GM23338 (cell line): ENCODE measurements around the gene CDK5RAP1. TPM values are rescaled to one million over a fixed set of nuclear protein-coding genes. Genes with fewer than 3 reads are reported as not detected.

Source experiments
- ATAC-seq: fragments of 200-7000 bp; cut with Tn5 transposase; 3 replicates; pipeline ENCODE4 v1.9.1; 2020
- DNase-seq: peaks from one replicate; pipeline ENCODE4 v3.0.0-alpha.2; 2015; ENCODE audit warnings: low spot score
- H2AFZ ChIP-seq: fragments of 200-600 bp; sonication (generic); 2 replicates; pipeline ENCODE4 v1.8.0; 2016; ENCODE audit warnings: antibody characterized with exemption, mild to moderate bottlenecking, moderate library complexity
- H3F3A ChIP-seq: fragments of 200-600 bp; sonication (generic); replicated peaks from 2 replicates; pipeline ENCODE4 v1.8.0; 2017; ENCODE audit warnings: antibody characterized with exemption, mixed run types, low read depth
- H3K27ac ChIP-seq: fragments of 200-600 bp; sonication (generic); 2 replicates; pipeline ENCODE4 v1.6.1; 2016; ENCODE audit warnings: low read depth
- H3K27me3 ChIP-seq: fragments of 200-600 bp; sonication (generic); 2 replicates; pipeline ENCODE4 v1.8.0; 2016; ENCODE audit warnings: mild to moderate bottlenecking, mixed run types, moderate library complexity; ENCODE audit not compliant: insufficient read depth
- H3K36me3 ChIP-seq: fragments of 200-600 bp; sonication (generic); 2 replicates; pipeline ENCODE4 v1.8.0; 2016; ENCODE audit warnings: mild to moderate bottlenecking; ENCODE audit not compliant: insufficient read depth
- H3K4me1 ChIP-seq: fragments of 200-600 bp; sonication (generic); 2 replicates; pipeline ENCODE4 v1.8.0; 2016; ENCODE audit warnings: mild to moderate bottlenecking, moderate library complexity; ENCODE audit not compliant: insufficient read depth
- H3K4me2 ChIP-seq: fragments of 200-600 bp; sonication (generic); 2 replicates; pipeline ENCODE4 v1.7.1; 2017; ENCODE audit warnings: mixed run types
- H3K4me3 ChIP-seq: fragments of 200-600 bp; sonication (generic); 2 replicates; pipeline ENCODE4 v1.6.1; 2016; ENCODE audit warnings: mixed run types
- H3K79me2 ChIP-seq: fragments of 200-600 bp; sonication (generic); replicated peaks from 2 replicates; pipeline ENCODE4 v1.8.0; 2017; ENCODE audit warnings: mild to moderate bottlenecking; ENCODE audit not compliant: insufficient read depth
- H3K9me2 ChIP-seq: fragments of 200-600 bp; sonication (generic); 2 replicates; pipeline ENCODE4 v1.8.0; 2017; ENCODE audit not compliant: insufficient read depth
- H4K20me1 ChIP-seq: fragments of 200-600 bp; sonication (generic); replicated peaks from 2 replicates; pipeline ENCODE4 v1.8.0; 2017; ENCODE audit warnings: mild to moderate bottlenecking; ENCODE audit not compliant: insufficient read depth
- H3K27ac Mint-ChIP-seq: 2 replicates; pipeline ENCODE4 v1.8.0; 2020; ENCODE audit warnings: inconsistent platforms, mild to moderate bottlenecking, moderate library complexity, mixed read lengths
- H3K27me3 Mint-ChIP-seq: 3 replicates; pipeline ENCODE4 v1.8.0; 2022; ENCODE audit warnings: low read depth, mild to moderate bottlenecking, moderate library complexity, mixed read lengths, inconsistent platforms; ENCODE audit not compliant: insufficient read depth, poor library complexity
- H3K36me3 Mint-ChIP-seq: 3 replicates; pipeline ENCODE4 v1.8.0; 2021; ENCODE audit warnings: low read depth, mild to moderate bottlenecking, inconsistent platforms, moderate library complexity, mixed read lengths
- H3K4me1 Mint-ChIP-seq: 3 replicates; pipeline ENCODE4 v1.8.0; 2020; ENCODE audit warnings: mild to moderate bottlenecking, inconsistent platforms, mixed read lengths
- H3K4me3 Mint-ChIP-seq: 3 replicates; pipeline ENCODE4 v1.8.0; 2021; ENCODE audit warnings: moderate library complexity, mild to moderate bottlenecking, inconsistent platforms, mixed read lengths
- H3K9me3 Mint-ChIP-seq: 3 replicates; pipeline ENCODE4 v1.8.0; 2020; ENCODE audit warnings: moderate library complexity, mild to moderate bottlenecking, inconsistent platforms, mixed read lengths
- CREB1 ChIP-seq: fragments of 250-450 bp; sonication (Bioruptor Pico); IDR thresholded peaks from 2 replicates; pipeline ENCODE4 v1.5.0; 2020; ENCODE audit warnings: low read depth, mild to moderate bottlenecking, moderate library complexity
- EZH2 ChIP-seq: fragments of 200-600 bp; sonication (generic); IDR thresholded peaks from one replicate; pipeline ENCODE4 v1.8.0; 2017; ENCODE audit warnings: antibody characterized with exemption, mild to moderate bottlenecking, low read depth; ENCODE audit not compliant: unreplicated experiment
- EZH2phosphoT487 ChIP-seq: fragments of 200-600 bp; sonication (generic); IDR thresholded peaks from one replicate; pipeline ENCODE4 v1.8.1; 2018; ENCODE audit warnings: antibody characterized with exemption; ENCODE audit not compliant: unreplicated experiment
- JUNB ChIP-seq: IDR thresholded peaks from one replicate; pipeline ENCODE4 v1.6.1; 2016; ENCODE audit warnings: antibody characterized with exemption; ENCODE audit not compliant: unreplicated experiment
- NANOG ChIP-seq: IDR thresholded peaks from 2 replicates; pipeline ENCODE4 v1.6.1; 2016; ENCODE audit warnings: antibody characterized with exemption, borderline replicate concordance
- POLR2AphosphoS5 ChIP-seq: IDR thresholded peaks from 2 replicates; pipeline ENCODE4 v1.6.1; 2016; ENCODE audit warnings: antibody characterized with exemption, low read depth
- ZNF114 ChIP-seq: fragments of 250-450 bp; sonication (Bioruptor Pico); IDR thresholded peaks from 2 replicates; pipeline ENCODE4 v1.5.0; 2020; ENCODE audit warnings: mild to moderate bottlenecking, moderate library complexity
- polyA plus RNA-seq: library from polyadenylated mRNA; unstranded; fragments of >200 nt; fragmentation: Nextera tagmentation; extraction: Ambion mirVana; gene quantifications from 2 replicates; pipeline ENCODE4 v1.2.1, GENCODE V29; 2016
- total RNA-seq: library from RNA; depleted of rRNA; stranded (reverse); fragments of >200 nt; shearing (Covaris generic); gene quantifications from 2 replicates; pipeline ENCODE4 v1.2.3, GENCODE V29; 2014
- TF ChIP-seq, protein P1 (sequence below): fragments of 250-450 bp; sonication (Bioruptor Pico); IDR thresholded peaks from 2 replicates; pipeline ENCODE4 v1.5.0; 2020; ENCODE audit warnings: mild to moderate bottlenecking, moderate library complexity
- TF ChIP-seq, protein P2 (sequence below): IDR thresholded peaks from one replicate; pipeline ENCODE4 v1.6.1; 2018; ENCODE audit warnings: antibody characterized with exemption; ENCODE audit not compliant: unreplicated experiment

The CDK5RAP1 gene
- total and polyA plus RNA-seq, 2 experiments from 2014 or later, result 33.8 to 38.1 TPM

DNA sequence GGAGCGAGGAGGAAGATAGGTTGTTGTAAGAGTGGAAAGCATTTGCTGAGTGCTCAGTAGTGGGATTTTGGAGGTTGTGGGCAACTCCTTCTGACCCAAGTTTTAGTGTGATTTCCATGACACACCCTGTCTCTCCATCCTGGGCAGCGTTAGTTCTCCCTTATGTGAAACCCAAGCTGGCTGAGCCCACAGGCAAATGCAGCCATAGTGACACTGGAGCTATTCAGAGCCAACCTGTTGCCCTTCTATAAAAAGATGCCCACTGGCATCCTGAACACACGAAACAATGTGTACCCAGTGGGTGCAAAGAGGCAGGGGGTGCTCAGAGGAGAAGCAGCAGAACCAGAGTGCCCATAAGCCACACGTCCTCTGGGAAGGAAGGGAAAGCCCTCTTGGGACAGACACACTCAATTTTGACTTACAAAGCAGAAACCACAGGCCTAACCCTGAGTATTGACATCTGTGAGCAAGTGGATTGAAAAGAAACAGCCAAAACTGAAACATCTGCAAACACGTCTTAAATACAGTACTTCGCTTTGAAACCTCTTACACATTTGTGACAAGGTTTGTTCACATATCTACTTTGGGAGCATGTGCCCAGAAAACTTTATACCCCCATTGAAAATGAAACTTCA lies 63.7 kb downstream of the CDK5RAP1 start:
- no peak overlapping the region for H3K27ac ChIP-seq
- Mint-ChIP-seq H3K27me3 (peaks cover 9% of the 10 kb centered on the region), H3K27ac (peak overlapping the region; percentile 67; the same call in 1 of the 2 replicates)

More for the DNA sequence above, 63.7 kb downstream of the CDK5RAP1 start:
- peaks cover 14% of the 10 kb centered on the region for H3K9me2 ChIP-seq
- DNase-seq (no peak), ATAC-seq (no peak)
- H3K4me2 ChIP-seq, result no peak overlapping the region
- Mint-ChIP-seq H3K4me1 (peaks cover under 1% of the 10 kb centered on the region; the same call in 1 of the 3 replicates), H3K9me3 (no peaks in the 10 kb centered on the region; the same call in 1 of the 3 replicates), H3K36me3 (no peaks in the 10 kb centered on the region), H3K4me3 (no peak overlapping the region)
- TF ChIP-seq EZH2 (no peak), JUNB (no peak), NANOG (no peak), EZH2phosphoT487 (no peak), CREB1 (CRISPR knock-in tag) (no peak), POLR2AphosphoS5 (no peak), ZNF114 (no peak)
- TF ChIP-seq, protein P1, sequence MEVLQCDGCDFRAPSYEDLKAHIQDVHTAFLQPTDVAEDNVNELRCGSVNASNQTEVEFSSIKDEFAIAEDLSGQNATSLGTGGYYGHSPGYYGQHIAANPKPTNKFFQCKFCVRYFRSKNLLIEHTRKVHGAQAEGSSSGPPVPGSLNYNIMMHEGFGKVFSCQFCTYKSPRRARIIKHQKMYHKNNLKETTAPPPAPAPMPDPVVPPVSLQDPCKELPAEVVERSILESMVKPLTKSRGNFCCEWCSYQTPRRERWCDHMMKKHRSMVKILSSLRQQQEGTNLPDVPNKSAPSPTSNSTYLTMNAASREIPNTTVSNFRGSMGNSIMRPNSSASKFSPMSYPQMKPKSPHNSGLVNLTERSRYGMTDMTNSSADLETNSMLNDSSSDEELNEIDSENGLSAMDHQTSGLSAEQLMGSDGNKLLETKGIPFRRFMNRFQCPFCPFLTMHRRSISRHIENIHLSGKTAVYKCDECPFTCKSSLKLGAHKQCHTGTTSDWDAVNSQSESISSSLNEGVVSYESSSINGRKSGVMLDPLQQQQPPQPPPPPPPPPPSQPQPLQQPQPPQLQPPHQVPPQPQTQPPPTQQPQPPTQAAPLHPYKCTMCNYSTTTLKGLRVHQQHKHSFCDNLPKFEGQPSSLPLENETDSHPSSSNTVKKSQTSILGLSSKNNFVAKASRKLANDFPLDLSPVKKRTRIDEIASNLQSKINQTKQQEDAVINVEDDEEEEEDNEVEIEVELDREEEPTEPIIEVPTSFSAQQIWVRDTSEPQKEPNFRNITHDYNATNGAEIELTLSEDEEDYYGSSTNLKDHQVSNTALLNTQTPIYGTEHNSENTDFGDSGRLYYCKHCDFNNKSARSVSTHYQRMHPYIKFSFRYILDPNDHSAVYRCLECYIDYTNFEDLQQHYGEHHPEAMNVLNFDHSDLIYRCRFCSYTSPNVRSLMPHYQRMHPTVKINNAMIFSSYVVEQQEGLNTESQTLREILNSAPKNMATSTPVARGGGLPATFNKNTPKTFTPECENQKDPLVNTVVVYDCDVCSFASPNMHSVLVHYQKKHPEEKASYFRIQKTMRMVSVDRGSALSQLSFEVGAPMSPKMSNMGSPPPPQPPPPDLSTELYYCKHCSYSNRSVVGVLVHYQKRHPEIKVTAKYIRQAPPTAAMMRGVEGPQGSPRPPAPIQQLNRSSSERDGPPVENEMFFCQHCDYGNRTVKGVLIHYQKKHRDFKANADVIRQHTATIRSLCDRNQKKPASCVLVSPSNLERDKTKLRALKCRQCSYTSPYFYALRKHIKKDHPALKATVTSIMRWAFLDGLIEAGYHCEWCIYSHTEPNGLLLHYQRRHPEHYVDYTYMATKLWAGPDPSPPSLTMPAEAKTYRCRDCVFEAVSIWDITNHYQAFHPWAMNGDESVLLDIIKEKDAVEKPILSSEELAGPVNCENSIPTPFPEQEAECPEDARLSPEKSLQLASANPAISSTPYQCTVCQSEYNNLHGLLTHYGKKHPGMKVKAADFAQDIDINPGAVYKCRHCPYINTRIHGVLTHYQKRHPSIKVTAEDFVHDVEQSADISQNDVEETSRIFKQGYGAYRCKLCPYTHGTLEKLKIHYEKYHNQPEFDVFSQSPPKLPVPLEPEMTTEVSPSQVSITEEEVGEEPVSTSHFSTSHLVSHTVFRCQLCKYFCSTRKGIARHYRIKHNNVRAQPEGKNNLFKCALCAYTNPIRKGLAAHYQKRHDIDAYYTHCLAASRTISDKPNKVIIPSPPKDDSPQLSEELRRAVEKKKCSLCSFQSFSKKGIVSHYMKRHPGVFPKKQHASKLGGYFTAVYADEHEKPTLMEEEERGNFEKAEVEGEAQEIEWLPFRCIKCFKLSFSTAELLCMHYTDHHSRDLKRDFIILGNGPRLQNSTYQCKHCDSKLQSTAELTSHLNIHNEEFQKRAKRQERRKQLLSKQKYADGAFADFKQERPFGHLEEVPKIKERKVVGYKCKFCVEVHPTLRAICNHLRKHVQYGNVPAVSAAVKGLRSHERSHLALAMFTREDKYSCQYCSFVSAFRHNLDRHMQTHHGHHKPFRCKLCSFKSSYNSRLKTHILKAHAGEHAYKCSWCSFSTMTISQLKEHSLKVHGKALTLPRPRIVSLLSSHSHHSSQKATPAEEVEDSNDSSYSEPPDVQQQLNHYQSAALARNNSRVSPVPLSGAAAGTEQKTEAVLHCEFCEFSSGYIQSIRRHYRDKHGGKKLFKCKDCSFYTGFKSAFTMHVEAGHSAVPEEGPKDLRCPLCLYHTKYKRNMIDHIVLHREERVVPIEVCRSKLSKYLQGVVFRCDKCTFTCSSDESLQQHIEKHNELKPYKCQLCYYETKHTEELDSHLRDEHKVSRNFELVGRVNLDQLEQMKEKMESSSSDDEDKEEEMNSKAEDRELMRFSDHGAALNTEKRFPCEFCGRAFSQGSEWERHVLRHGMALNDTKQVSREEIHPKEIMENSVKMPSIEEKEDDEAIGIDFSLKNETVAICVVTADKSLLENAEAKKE (CRISPR knock-in tag), result no peak
- TF ChIP-seq, protein P2, sequence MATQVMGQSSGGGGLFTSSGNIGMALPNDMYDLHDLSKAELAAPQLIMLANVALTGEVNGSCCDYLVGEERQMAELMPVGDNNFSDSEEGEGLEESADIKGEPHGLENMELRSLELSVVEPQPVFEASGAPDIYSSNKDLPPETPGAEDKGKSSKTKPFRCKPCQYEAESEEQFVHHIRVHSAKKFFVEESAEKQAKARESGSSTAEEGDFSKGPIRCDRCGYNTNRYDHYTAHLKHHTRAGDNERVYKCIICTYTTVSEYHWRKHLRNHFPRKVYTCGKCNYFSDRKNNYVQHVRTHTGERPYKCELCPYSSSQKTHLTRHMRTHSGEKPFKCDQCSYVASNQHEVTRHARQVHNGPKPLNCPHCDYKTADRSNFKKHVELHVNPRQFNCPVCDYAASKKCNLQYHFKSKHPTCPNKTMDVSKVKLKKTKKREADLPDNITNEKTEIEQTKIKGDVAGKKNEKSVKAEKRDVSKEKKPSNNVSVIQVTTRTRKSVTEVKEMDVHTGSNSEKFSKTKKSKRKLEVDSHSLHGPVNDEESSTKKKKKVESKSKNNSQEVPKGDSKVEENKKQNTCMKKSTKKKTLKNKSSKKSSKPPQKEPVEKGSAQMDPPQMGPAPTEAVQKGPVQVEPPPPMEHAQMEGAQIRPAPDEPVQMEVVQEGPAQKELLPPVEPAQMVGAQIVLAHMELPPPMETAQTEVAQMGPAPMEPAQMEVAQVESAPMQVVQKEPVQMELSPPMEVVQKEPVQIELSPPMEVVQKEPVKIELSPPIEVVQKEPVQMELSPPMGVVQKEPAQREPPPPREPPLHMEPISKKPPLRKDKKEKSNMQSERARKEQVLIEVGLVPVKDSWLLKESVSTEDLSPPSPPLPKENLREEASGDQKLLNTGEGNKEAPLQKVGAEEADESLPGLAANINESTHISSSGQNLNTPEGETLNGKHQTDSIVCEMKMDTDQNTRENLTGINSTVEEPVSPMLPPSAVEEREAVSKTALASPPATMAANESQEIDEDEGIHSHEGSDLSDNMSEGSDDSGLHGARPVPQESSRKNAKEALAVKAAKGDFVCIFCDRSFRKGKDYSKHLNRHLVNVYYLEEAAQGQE, result no peak
- no peaks in the 10 kb centered on the region for H3K4me1 ChIP-seq
- H2AFZ ChIP-seq, result no peak overlapping the region
- H3K4me3 ChIP-seq, result no peak overlapping the region
- no peaks in the 10 kb centered on the region for H4K20me1 ChIP-seq
- H3K36me3 ChIP-seq, result no peaks in the 10 kb centered on the region
- no peaks in the 10 kb centered on the region for H3K27me3 ChIP-seq
- H3K79me2 ChIP-seq, result no peaks in the 10 kb centered on the region
- H3F3A ChIP-seq, result no peaks in the 10 kb centered on the region
